Measurements from ENCODE around the gene SLC17A9.

DNA sequence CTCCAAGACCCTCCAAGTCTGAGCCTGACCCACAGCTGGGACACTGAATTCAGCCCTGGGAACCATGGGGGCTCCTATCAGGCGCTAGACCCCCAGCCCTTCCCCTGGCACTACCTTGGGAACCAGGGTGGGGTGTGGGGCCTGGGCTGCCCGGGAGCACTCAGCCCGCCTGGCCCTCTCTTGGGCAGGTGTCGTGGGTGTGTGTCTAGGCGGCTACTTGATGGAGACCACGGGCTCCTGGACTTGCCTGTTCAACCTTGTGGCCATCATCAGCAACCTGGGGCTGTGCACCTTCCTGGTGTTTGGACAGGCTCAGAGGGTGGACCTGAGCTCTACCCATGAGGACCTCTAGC lies 14.6 kb downstream of the SLC17A9 start:
- TF ChIP-seq GATA2 (IDR thresholded peaks at IDR 0.05; ENCODE audit: low read depth, low read length) (no peak), GATA3 (IDR thresholded peaks at IDR 0.05; ENCODE audit: low read depth, low read length) (no peak)

Data from SH-SY5Y (cell line).